ENCODE measurements around the gene CDH2.

- TF ChIP-seq POLR2A (IDR thresholded peaks at IDR 0.05; ENCODE audit: low read depth, low read length): no peak
- TF ChIP-seq POLR2AphosphoS5 (IDR thresholded peaks at IDR 0.05; ENCODE audit: low read depth, low read length): no peak
- TF ChIP-seq TAF1 (IDR thresholded peaks at IDR 0.05; ENCODE audit: low read depth, low read length): no peak
- no peak for TF ChIP-seq SPI1 (IDR thresholded peaks at IDR 0.05; ENCODE audit: low read depth, low read length)
- no peak for TF ChIP-seq PAX5 (IDR thresholded peaks at IDR 0.05; ENCODE audit: insufficient read depth, low read length, severe bottlenecking)
- no peak for TF ChIP-seq POU2F2 (IDR thresholded peaks at IDR 0.05; ENCODE audit: low read depth, low read length)
Observed at GRCh38 chr18:27950648-27951228, 226.2 kb downstream of the CDH2 start.

All from GM12891 (cell line).